ENCODE data around the gene SPATA31D4.
"Not testable (repeated sequence)": the region's sequence is repeated elsewhere in the genome, so short reads cannot be mapped to it uniquely, and the experiment has no call there.

Gene SPATA31D4

DNA sequence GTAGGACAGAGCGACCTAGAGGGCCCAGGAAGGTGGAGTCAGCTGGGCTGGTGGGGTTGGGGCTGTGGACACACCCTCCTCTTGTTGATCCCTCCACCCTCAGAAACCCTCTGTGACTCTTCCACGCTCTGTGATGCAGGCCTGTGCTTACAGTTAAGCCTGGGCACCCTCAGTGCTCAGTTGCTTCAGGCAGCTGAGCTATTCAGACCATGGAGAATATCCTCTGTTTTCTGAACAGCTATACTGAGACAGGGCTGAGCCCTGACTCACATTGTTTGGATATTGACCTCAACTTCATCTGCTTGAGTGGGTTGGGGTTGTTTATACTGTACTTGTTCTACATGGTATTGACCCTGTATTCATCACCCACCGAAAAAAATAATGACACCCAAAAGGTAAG lies at the start of gene SPATA31D4:
Gene SPATA31D4 (plus strand): TSS at position 124 of the 400 bp plus-strand sequence. CDS start 86 bp downstream, at position 210.
- not testable (repeated sequence) for DNase-seq

DNA sequence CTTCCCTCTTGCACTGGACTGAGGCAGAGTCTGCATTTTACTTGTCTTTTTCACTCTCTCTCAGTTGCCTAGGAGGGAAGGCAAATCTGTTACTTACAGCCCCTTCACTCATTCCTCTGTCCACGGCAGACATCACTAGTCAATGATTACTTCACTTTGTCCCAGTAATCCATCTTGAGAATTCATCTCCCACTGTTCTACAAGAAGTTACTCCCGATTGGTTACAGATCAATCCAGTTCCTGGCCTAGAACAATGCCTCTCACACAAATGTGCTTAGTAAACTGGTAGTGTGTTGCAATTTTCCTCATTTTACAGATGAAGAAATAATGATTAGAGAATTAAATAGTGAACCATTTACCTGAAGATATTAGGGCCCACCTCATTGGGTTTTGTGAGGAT lies 49.7 kb upstream of the SPATA31D4 start:
- DNase-seq = no peak

DNA sequence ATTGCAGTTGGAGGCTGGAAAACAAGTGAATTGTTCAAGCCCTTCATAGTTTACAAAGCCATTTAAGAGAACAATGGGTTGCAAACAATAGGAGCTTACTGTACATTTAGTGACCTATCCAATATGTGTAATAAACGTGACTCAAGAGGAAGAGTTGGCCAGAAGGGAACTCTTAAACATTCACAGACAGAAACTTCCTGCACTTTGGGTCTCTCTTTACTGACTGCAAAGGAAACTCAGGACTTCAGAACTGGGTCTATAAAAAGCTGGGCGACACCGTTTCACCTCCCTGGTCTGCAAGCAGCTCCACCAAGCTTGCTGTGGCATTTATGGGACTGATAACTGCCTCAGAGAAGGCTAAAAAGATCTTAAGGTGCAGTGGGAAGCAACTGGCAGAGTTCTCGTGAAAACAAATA lies 48.7 kb upstream of the SPATA31D4 start:
- DNase-seq = no peak

DNA sequence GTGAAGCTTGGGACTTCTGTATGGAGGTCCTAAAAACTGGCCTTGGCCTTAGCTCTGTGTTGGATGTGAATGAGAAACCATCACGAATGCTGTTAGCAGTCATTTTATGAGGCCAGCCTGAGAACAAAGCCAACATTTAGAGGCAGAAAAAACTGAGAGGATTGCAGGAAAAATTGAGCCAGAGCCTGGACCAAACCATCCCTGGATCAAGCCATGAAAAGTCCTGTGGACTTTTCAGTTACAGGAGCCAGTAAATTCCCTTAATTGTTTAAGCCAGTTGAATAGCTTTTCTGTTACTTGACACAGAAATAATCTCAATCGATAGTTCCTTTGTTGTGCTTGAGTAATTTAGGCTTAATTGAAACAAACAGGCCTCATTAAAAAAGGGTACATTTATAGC lies 42.6 kb upstream of the SPATA31D4 start:
- no peak for DNase-seq

DNA sequence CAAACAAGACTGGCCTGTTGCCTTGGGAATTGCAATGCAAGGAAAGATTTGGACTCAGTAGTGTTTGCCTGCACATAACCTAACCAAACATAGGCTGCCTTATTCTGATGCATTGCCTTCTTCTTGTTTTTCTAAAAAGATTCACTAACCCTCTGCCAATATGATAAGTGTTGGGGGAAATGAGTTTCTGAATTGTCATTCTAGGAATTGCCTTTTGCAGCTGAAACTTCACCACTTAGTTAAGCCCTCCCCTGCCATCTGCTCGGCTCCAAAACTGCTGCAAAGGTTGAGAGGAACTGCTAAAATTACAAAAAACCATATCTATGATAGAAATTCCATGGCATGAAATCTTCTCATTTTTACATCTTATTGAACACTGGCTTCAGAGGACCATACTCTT lies 41.6 kb upstream of the SPATA31D4 start:
- no peak for DNase-seq

DNA sequence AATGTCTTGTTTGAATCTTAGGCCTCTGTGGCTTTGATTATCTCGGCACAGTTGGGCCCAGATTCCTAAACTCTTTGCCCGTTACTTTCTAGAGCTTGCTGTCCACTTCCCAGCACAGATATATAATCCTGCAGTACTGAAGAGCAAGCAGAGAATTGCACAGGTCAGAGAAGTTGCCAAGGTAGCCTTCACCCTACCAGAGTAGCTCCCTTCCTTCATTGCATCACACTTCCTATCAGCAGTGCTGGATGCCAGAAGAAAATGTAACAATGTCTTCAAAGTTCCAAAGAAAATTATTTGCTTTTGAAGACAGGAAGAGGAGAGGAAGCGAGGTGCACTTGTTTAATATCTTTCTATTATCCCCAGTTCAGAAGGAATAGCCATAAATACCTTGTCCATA lies 38.1 kb upstream of the SPATA31D4 start:
- no peak for DNase-seq

DNA sequence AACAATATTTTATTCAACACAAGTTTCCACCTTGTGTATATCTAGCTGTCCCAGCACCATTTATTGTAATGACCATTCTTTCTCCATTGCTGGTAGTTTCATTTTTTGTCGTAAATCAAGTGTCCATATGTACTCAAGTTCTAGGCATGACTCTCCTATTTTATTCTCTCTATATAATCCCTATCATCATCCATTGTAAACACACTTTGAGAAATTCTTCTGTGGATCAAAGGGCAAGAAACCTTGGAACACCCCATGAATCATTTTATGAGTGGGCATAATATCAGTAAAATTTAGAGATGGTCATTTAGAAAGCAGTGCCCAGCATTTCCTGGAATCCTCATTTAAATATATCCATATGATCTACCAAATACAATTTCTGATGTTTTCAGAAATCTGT lies 35.8 kb upstream of the SPATA31D4 start:
- no peak for DNase-seq

DNA sequence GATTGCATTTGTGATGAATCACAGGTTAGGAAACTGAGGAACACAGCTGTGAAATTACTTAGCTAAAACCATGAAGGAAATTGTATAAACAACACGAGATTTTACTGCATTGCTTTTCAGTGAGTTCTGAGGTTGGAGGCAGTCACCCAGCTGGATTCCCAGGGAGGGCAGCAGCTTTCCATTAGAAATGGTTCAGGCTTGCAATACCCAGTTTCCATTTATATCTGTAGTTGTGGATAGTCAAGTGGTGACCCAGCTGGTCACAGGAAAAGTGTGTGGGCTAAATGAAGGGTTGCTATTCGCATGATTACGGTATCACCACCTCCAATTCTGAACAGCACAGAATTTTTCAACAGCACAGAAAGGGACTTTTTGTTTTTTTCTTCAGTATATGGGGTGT lies 34.3 kb upstream of the SPATA31D4 start:
- DNase-seq = no peak

DNA sequence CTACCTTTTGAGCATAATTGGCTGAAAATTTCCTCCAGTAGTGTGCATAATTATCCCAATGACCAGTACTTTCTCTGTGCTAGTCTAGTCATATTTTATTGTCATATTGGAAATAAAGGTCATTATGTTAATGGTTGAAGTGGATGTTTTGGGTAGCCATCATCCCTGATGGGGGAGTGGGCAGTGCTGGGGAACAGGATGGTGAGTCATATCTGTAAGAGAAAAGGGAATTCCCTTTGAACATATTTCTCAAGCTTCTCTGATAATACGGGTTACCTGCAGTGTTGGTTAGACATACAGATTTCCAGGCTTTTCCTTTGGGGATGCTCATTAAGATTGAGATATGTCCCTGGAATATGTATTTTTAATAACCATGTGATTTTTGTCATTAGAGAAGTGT lies 33.3 kb upstream of the SPATA31D4 start:
- DNase-seq = no peak

DNA sequence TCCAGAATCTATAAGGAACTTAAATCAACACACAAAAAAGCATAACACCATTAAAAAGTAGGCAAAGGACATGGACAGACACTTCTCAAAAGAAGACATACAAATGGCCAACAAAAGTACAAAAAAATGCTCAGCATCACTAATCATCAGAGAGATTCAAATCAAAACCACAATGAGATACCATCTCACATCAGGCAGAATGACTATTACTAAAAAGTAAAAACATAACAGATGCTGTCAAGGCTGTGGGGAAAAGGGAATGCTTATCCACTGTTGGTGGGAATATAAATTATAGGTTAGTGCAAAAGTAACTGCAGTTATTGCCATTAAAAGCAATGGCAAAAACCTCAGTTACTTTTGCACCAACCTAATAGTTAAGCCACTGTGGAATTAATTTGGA lies 32.2 kb upstream of the SPATA31D4 start:
- no peak for DNase-seq

DNA sequence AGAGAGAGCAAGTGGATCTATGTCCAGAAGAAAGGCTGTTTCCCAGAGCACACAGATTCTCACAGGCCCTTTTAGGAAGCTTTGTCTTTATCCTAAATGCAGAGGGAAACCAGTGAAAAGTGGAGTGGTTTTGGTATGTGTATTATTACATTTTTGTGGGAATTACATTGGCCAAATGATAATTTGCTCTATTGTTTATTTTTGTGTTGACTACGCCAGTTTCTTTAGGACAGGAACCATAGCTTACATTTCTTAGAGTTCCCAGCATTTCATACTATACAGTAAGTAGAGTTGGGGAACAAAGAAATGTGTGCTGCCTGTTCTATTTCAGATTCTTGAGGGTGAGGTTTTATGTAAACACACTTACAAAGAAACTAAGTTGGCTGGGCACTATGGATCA lies 29.4 kb upstream of the SPATA31D4 start:
- DNase-seq = no peak

DNA sequence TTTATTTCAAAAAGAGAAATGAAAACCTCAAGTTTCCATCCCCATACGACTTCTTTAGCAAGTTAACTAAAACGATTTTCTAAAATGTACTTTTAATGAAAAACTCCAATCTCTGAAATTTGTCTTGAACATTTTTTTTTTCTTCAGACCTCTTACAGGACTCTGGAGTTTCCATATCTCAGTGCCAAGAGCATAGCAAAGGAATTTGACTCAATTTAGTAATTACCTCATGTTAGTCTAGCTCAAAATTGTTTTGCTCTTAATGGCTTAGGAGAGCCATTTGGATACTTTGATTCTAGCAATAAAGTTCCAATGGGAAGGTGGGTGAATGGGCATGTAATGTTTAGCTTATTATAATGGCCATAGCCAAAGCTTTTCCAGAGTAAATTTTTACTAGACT lies 26.0 kb upstream of the SPATA31D4 start:
- DNase-seq = no peak

DNA sequence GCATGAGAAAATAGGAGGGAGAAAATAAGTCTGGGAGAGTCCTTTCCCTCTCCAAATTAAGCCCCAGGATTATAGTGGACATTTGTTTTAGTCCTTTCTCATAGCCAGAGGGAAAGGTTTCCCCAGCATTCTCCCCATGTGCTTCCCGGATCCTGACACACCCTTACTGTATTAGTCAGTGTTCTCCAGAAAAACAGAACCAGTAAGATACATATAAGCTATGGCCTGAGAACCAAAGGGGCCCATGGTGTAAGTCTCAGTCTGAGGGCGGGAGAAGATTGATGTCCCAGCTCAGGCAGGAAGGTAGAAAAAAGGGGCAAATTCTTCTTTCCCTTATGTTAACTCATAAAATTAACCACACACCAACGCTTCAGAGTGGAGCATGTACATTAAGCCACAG lies 25.6 kb upstream of the SPATA31D4 start:
- DNase-seq = no peak

DNA sequence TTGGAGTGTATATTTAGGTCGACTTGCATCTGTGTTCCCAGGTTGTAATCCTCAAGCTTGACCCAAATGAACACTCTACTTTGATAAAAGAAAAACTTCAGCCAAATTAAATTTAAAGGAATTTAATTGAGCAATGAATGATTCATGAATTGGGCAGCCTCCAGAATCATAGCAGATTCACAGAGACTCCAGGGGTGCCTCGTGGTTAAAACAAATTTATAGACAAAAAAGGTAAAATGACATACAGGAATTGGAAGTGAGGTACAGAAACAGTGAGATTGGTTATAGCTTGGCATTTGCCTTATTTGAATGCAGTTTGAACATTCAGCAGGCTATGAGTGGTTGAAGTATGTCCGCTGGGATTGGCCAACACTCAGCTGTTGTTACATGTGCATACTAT lies 21.6 kb upstream of the SPATA31D4 start:
- no peak for DNase-seq

DNA sequence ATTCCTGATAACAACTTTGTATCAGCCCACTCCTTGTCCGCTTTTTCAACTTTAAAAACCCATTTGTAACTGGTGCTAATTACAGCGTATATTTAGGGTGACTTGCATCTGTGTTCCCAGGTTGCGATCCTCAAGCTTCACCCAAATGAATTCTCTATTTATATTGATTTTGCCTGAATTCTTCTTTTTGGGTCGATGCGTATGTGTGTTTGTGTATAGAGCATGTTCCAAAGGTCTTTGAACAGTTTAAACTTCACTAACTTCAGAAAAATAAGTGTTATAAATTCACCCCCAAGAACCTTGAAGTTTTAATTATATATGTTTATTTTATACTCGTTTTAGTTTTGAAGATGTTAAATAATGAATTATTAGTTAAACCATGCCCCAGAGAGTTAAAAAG lies 16.1 kb upstream of the SPATA31D4 start:
- DNase-seq = no peak

DNA sequence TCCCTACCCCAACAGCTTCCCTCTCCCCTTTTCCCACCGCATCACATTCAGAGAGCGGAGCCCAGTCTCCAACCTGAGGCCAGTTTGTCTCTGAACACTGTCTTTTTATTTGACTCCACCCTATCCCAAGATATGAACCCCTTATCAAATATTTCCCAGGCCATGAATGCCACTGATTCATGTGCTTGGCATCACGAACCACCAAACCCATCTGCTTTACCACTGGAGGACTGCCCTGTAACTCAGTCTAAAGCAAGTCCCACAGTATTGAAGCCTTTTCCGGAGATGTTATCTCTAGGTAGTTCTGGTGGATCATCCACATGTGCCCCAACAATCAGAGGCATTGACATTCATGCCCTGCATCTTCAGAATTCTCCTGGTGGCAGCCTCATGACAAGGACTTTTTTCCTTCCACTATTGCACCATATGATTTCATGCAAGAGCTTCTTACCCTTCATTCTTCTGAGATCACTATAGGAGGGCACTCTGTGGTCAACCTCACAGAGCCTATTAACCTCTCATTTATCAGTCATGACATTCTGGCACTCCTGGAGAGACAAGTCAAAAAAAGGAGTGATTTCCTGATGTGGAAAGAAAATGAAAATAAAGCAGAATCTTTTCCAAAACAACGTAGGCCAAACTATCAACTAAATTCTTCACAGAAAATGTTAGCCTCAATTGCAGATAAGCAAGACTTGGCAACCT lies 12.3 kb upstream of the SPATA31D4 start:
- DNase-seq = no peak

DNA sequence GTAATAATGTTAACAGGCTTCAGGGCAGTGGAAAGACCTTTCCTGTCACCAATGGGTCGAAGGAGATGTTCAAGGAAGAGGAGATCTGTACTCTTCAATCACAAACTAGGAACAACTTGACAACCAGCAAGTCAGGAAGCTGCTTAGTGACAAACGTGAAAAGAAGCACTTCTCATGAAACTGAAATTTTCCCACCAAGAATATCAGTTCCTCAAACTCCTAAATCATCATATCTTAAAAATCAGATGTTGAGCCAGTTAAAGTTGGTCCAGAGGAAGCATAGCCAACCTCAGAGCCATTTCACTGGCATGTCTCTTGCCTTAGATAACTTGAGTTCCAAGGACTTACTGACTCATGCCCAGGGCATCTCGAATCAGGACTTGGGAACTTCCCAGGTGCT lies 9.7 kb upstream of the SPATA31D4 start:
- DNase-seq = not testable (repeated sequence)

DNA sequence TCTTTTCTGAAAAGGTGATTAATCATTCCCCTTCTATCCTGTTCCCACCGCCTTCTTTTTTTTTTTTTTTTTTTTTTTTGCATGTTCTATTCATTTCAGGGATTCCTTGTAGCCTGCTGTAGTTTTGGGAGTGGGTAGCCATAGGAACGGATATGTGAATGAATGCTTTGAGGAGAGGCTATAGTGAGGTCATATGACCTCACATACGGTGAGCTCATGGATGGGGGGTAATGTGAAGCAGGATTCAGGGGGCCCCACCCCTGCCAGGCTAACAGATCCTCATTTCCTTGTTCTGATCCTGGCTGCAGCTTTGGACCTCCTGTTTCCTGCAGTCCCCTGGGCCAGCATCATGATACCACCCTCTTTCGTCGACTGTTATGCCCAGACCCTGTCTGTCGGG lies 1.9 kb downstream of the SPATA31D4 start:
- DNase-seq = not testable (repeated sequence)

DNA sequence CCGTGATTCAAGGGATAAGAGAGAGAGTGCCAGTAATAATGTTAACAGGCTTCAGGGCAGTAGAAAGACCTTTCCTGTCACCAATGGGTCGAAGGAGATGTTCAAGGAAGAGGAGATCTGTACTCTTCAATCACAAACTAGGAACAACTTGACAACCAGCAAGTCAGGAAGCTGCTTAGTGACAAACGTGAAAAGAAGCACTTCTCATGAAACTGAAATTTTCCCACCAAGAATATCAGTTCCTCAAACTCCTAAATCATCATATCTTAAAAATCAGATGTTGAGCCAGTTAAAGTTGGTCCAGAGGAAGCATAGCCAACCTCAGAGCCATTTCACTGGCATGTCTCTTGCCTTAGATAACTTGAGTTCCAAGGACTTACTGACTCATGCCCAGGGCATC lies 5.3 kb downstream of the SPATA31D4 start:
- not testable (repeated sequence) for DNase-seq

DNA sequence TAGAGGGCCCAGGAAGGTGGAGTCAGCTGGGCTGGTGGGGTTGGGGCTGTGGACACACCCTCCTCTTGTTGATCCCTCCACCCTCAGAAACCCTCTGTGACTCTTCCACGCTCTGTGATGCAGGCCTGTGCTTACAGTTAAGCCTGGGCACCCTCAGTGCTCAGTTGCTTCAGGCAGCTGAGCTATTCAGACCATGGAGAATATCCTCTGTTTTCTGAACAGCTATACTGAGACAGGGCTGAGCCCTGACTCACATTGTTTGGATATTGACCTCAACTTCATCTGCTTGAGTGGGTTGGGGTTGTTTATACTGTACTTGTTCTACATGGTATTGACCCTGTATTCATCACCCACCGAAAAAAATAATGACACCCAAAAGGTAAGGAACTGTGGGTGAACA lies 15.2 kb downstream of the SPATA31D4 start, which contains the start of gene SPATA31D3:
Gene SPATA31D3 (plus strand): TSS at position 108 of the 400 bp plus-strand sequence. CDS start 86 bp downstream, at position 194.
- not testable (repeated sequence) for DNase-seq

DNA sequence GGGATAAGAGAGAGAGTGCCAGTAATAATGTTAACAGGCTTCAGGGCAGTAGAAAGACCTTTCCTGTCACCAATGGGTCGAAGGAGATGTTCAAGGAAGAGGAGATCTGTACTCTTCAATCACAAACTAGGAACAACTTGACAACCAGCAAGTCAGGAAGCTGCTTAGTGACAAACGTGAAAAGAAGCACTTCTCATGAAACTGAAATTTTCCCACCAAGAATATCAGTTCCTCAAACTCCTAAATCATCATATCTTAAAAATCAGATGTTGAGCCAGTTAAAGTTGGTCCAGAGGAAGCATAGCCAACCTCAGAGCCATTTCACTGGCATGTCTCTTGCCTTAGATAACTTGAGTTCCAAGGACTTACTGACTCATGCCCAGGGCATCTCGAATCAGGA lies 20.4 kb downstream of the SPATA31D4 start:
- not testable (repeated sequence) for DNase-seq

DNA sequence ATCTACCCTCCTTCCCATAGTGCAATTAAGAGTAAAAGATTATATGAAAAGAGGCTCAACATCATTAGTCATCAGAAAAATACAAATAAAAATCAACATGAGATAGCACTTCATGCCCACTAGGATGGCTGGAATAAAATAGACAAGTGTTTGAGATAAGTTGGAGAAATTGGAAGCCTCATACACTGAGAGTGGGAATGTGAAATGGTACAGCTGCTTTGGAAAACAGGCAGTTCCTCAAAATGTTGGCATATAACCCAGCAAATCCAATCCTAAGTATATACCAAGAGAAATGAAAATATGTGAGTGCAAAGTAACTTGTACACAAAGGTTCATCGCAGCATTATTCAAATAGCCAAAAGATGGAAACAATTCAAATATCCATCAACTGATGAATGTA lies 24.9 kb downstream of the SPATA31D4 start:
- no peak for DNase-seq

DNA sequence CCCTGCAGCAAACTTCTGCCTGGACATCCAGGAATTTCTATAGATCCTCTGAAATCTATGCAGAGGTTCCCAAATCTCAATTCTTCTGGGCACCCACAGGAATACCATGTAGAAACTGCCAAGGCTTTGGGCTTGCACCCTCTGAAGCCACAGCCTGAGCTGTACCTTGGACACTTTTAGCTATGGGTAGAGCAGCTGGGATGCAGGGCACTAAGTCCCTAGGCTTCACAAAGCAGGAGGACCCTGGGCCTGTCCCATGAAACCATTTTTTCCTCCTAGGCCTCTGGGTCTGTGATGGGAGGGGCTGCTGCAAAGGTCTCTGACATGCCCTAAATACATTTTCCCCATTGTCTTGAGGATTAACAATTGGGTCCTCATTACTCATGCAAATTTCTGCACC lies 27.4 kb downstream of the SPATA31D4 start:
- DNase-seq = no peak

DNA sequence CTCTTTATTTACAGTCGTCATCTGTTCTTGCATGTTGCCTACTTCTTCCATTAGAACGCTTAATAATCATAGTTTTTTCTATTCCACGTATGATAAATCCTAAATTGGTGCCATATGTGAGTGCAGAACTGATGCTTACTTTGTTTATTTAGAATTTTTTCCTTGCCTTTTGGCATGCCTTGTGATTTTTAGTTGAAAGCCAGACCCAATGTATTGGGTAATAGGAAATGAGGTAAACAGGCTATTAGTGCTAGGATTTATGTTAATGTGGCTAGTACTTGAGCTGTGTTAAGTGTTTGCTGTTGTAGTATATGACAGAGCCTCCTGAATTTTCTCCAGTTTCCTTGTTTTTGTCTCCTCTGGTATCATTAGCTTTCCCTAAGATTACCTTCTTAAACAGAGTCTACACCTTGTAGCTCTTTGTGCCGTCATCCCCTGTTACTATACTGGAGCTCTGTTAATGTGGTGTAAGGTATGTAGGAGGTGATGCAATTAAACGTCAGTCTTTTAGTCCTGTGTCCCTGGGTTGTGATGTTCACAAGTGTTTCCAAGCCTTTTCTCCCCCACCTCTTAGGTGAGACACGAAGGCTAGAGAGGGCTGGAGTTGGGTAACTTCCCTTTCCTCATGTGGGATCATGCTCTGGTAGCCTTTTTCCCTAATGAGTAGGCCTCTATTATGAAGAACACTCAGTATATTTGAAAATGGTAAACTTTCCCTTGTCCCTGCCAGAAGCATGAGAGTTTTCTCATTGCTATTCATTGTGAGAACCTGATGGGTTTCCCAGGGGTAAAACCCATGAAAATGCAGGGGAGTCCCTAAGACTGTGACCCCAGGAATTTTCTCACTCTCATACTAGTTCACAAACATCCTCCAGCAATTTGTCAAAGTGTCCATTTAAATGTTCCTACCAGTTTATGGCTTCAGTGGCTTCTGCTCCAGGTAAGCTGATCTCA lies 36.3 kb downstream of the SPATA31D4 start:
- no peak for DNase-seq
